ENCODE measurements around the gene UQCR11. TPM values are rescaled to one million over a fixed set of nuclear protein-coding genes. Genes with fewer than 3 reads are reported as not detected.
A peak's percentile ranks its signal among the peaks of the same experiment; 100 is the strongest.

UQCR11 gene
- polyA plus RNA-seq, 1 donor, result 124 TPM

DNA sequence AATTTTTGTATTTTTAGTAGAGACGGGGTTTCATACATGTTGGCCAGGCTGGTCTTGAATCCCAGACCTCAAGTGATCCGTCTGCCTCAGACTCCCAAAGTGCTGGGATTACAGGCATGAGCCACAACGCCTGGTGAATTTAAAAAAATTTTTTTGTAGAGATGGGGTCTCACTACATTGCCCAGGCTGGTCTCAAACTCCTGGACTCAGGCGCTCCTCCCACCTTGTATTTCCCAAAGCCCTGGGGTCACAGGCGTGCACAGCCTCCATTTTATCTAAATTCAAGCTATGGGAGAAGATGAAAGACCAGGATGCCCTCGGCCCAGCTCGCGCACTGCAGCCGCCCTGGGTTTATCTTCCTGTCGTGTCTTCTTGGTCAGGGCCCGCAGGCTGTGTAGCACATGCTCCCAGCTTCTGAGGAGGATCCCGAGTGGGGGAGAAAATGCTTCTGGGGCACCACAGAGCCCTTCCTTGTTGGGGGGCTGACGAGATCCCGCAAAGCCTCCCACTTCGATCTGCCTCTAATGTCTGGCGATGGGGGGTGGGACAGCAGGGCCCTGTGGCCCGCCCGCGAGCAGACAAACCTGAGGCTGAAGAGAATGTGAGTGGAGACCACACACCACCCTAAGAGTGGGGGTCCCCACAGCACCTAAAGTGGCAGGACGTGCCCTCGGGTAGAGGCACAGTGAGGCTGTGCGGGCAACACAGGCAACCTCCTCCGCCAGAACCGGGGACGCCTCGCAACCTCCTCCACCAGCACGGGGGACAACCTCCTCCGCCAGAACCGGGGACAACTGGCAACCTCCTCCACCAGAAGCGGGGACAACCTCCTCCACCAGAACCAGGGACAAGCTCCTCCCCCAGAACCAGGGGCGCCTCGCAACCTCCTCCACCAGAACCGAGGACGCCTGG, 31.3 kb upstream of the UQCR11 start:
- H3K36me3 ChIP-seq (ENCODE audit: control insufficient read depth, insufficient read depth, low read length), result peaks cover 58% of the 10 kb centered on the region
- no CpG with 5 or more reads among the region's 34 CpGs for WGBS (ENCODE audit: insufficient coverage, low lambda C conversion rate)
- peaks cover 18% of the 10 kb centered on the region for H3K4me1 ChIP-seq (ENCODE audit: control insufficient read depth, insufficient read depth, low read length)
- H3K9me3 ChIP-seq (ENCODE audit: control insufficient read depth, low read depth, low read length), result peaks cover 11% of the 10 kb centered on the region
- H3K4me3 ChIP-seq (ENCODE audit: low read length), result no peak overlapping the region
- DNase-seq, result no peak
- no peaks in the 10 kb centered on the region for H3K27me3 ChIP-seq (ENCODE audit: control insufficient read depth, insufficient read depth, low read length)
- no peak overlapping the region for H3K27ac ChIP-seq (ENCODE audit: low read length)

DNA sequence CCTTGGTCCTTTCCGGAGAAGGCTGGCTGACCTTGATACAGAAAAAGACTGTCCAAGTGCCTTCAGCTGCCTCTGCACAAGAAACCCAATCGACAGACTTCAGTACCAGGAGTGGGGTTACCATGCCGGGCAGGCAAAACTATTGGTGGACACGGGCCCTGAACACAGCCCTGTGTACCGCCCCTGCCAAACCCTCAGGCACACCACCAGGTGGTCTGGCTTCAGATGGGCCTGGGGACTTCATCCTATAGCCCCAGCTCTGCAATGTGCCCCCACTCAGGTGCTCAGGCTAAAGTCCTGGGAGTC, 29.6 kb upstream of the UQCR11 start:
- H3K4me1 ChIP-seq (ENCODE audit: control insufficient read depth, insufficient read depth, low read length), result peaks cover 18% of the 10 kb centered on the region
- peaks cover 13% of the 10 kb centered on the region for H3K9me3 ChIP-seq (ENCODE audit: control insufficient read depth, low read depth, low read length)
- H3K27me3 ChIP-seq (ENCODE audit: control insufficient read depth, insufficient read depth, low read length), result no peaks in the 10 kb centered on the region
- H3K27ac ChIP-seq (ENCODE audit: low read length), result no peak overlapping the region
- H3K36me3 ChIP-seq (ENCODE audit: control insufficient read depth, insufficient read depth, low read length), result peaks cover 70% of the 10 kb centered on the region
- no peak overlapping the region for H3K4me3 ChIP-seq (ENCODE audit: low read length)
- no peak for DNase-seq
- no CpG with 5 or more reads among the region's 5 CpGs for WGBS (ENCODE audit: insufficient coverage, low lambda C conversion rate)

DNA sequence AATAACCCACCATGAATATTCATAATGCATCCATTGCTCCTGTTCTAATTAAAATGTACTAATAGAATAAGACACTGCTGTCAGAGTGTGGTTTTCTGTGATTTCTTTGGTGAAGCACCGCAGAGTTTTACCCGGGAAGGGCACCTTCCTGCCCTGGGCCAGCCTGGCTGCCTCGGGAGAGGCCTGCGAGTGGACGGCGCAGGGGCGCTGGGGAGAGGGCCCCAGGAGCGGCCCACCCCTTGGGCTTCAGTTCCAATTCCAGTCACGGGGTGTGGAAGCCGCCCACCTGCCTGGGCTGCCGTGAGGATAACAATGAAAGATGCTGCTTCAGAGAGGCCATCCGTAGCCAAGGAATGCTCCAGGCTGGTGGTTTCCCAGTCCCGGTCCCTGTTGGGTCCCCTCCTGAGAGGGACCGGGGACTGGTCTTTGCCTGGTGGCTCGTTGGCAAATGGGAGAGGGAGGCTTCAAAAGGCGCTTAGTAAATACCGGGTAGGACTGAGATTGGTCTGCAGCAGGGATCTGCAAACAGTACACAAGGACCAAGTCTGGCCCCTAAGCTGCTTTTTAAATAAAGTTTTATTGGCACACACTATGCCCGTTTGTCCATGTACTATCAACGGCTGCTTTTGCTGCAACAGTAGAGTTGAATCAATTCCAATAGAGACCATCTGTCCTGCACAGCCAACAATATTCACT, 29.1 kb upstream of the UQCR11 start:
- H3K9me3 ChIP-seq (ENCODE audit: control insufficient read depth, low read depth, low read length), result peaks cover 15% of the 10 kb centered on the region
- DNase-seq, result no peak
- 80% methylated on average over 1 of the region's 19 CpGs for WGBS (ENCODE audit: insufficient coverage, low lambda C conversion rate)
- peaks cover 18% of the 10 kb centered on the region for H3K4me1 ChIP-seq (ENCODE audit: control insufficient read depth, insufficient read depth, low read length)
- H3K27me3 ChIP-seq (ENCODE audit: control insufficient read depth, insufficient read depth, low read length), result no peaks in the 10 kb centered on the region
- no peak overlapping the region for H3K4me3 ChIP-seq (ENCODE audit: low read length)
- peaks cover 71% of the 10 kb centered on the region for H3K36me3 ChIP-seq (ENCODE audit: control insufficient read depth, insufficient read depth, low read length)
- no peak overlapping the region for H3K27ac ChIP-seq (ENCODE audit: low read length)

DNA sequence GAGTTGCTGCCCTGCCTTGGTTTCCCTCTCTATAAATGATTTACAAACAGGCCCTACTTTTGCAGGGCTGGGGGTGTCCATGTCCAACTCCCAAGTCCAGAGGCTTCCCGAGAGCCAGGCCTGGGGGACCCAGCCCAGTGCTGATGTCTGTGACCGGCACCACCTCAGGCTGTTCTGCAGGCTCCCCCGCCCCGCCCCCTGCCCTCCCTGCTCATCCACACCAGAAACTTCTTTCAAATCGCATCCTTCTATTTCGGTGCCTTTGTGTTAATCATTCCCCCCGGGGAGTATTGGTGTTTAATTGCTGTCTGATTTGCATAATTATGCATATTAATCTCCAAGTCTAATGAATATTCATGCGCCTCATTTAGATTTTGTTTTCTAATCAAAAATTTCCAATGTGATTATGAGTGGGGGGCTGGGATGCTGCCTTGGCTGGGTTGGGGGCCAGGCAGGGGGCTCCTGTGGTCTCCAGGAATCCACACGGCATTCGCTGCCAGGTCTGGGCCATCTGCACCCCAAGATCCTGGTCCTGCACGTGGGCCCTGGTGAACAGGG, 28.1 kb upstream of the UQCR11 start:
- H3K27me3 ChIP-seq (ENCODE audit: control insufficient read depth, insufficient read depth, low read length), result no peaks in the 10 kb centered on the region
- no peak overlapping the region for H3K4me3 ChIP-seq (ENCODE audit: low read length)
- peaks cover 18% of the 10 kb centered on the region for H3K4me1 ChIP-seq (ENCODE audit: control insufficient read depth, insufficient read depth, low read length)
- peaks cover 64% of the 10 kb centered on the region for H3K36me3 ChIP-seq (ENCODE audit: control insufficient read depth, insufficient read depth, low read length)
- peak overlapping the region; percentile 95 for H3K27ac ChIP-seq (ENCODE audit: low read length)
- H3K9me3 ChIP-seq (ENCODE audit: control insufficient read depth, low read depth, low read length), result peaks cover 19% of the 10 kb centered on the region
- no peak for DNase-seq
- no CpG with 5 or more reads among the region's 11 CpGs for WGBS (ENCODE audit: insufficient coverage, low lambda C conversion rate)

DNA sequence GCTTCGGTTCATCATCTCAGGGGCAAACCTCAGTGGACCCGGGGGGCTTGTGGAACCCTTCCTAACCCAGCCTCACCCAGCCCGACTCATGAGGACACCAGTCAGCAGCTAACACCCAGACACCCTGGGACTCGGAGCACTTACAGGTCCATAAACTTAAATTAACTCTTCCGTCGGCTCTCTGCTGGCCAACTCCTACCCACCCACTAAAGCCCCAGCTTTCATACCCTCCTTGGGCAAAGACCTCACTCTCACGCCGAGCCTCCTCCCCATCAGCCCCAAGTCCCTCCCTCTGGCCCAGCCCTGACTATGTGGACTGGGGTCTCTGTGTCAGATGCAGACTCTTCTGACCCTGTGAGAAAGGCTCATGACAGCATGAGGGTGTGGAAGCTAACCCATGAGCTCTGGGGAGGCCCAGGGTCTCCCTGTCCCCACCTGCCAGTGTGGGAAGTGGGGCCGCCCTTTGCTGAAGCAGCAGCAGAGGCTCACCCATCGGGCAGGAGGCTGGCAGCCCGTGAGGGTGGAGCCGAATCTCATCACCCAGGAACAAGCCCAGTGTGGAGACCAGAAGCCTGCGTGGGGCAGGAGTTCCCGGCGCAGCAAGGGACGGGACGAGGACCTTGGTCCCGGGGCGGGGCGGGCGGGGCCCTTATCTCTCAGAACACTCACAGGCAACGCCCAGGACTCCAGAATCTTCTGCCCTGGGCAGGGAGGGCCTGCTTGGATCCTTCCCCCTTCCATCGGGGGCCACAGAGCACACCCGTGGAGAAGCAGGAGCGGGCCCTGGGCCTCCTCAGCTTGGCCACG, 27.4 kb upstream of the UQCR11 start:
- WGBS (ENCODE audit: insufficient coverage, low lambda C conversion rate), result no CpG with 5 or more reads among the region's 26 CpGs
- H3K27ac ChIP-seq (ENCODE audit: low read length), result peak overlapping the region; percentile 95

DNA sequence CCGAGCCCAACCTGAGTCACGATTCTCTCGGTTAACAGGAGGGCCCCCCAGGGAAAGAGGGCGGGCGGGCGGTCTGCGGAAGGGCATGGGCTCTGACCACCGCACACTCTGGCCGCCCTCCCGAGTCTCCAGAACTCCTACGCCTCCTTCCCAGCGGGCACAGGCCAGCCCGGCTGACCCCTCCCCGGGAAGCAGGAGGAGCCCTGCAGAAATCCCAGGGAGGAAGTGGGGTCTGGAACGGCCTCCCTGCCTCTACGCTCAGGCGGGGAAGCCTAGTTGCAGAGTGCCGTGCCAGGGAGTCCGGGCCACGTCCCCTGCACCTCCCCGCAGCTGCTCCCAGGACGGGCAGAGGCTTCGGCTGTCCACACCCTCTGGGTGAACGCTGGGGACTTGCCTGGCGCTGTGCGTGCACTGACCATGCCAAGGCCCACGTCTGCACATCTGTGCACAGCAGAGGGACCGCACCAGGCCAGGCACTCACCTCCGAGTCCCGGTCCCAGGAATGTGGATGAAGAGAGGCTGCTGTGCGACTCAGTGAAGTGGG, 26.4 kb upstream of the UQCR11 start:
- no CpG with 5 or more reads among the region's 31 CpGs for WGBS (ENCODE audit: insufficient coverage, low lambda C conversion rate)
- Histone ChIP-seq H3K4me1 (ENCODE audit: control insufficient read depth, insufficient read depth, low read length) (peaks cover 18% of the 10 kb centered on the region), H3K27me3 (ENCODE audit: control insufficient read depth, insufficient read depth, low read length) (no peaks in the 10 kb centered on the region), H3K9me3 (ENCODE audit: control insufficient read depth, low read depth, low read length) (peaks cover 16% of the 10 kb centered on the region), H3K4me3 (ENCODE audit: low read length) (no peak overlapping the region), H3K27ac (ENCODE audit: low read length) (no peak overlapping the region), H3K36me3 (ENCODE audit: control insufficient read depth, insufficient read depth, low read length) (peaks cover 52% of the 10 kb centered on the region)
- no peak for DNase-seq

More for the DNA sequence above, 27.4 kb upstream of the UQCR11 start:
- Histone ChIP-seq H3K9me3 (ENCODE audit: control insufficient read depth, low read depth, low read length) (peaks cover 19% of the 10 kb centered on the region), H3K27me3 (ENCODE audit: control insufficient read depth, insufficient read depth, low read length) (no peaks in the 10 kb centered on the region), H3K36me3 (ENCODE audit: control insufficient read depth, insufficient read depth, low read length) (peaks cover 61% of the 10 kb centered on the region), H3K4me1 (ENCODE audit: control insufficient read depth, insufficient read depth, low read length) (peaks cover 18% of the 10 kb centered on the region), H3K4me3 (ENCODE audit: low read length) (no peak overlapping the region)
- peak; percentile 83 to 95 for DNase-seq

DNA sequence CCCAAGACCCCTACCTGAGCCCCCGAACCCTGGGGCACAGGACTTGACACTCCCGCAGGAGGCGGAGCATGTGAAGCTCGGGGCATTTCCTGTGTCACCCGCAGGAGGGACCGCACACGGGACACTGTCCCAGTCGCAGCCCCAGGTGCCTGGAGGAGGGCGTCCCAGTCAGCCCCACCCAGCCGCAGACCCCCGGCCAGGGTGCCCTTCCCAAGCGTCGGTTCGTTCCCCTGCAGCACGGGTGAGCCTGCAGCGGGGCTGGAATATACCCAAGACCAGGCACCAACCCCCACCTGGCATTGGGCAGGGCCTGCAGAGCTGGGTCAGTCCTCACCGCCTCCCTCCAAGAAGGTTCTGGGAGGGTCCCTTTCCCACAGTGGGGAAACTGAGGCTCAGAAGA, 25.5 kb upstream of the UQCR11 start:
- H3K27me3 ChIP-seq (ENCODE audit: control insufficient read depth, insufficient read depth, low read length), result no peaks in the 10 kb centered on the region
- H3K9me3 ChIP-seq (ENCODE audit: control insufficient read depth, low read depth, low read length), result peaks cover 13% of the 10 kb centered on the region
- WGBS (ENCODE audit: insufficient coverage, low lambda C conversion rate), result no CpG with 5 or more reads among the region's 17 CpGs
- peaks cover 18% of the 10 kb centered on the region for H3K4me1 ChIP-seq (ENCODE audit: control insufficient read depth, insufficient read depth, low read length)
- DNase-seq, result no peak
- no peak overlapping the region for H3K4me3 ChIP-seq (ENCODE audit: low read length)
- no peak overlapping the region for H3K27ac ChIP-seq (ENCODE audit: low read length)
- H3K36me3 ChIP-seq (ENCODE audit: control insufficient read depth, insufficient read depth, low read length), result peaks cover 49% of the 10 kb centered on the region

DNA sequence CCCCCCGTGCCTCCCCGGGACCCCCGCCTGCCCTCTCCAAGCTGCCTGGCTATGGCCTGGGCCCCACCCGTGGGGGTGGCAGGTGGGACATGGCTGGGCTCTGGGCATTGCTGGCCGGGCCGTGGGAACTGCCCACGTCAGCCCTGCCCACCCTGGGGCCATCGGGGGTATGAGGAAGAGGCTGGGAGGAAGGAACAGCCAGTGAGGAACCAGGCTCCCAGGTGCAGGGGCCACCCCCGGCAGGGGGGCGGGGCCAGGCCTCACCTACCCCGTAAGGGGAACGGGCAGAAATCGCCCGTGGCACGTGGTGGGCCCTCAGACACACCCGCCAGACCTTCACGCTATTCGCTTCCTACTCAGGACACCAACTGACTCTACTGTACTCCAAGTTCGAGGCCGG, 24.8 kb upstream of the UQCR11 start:
- no peak overlapping the region for H3K4me3 ChIP-seq (ENCODE audit: low read length)
- no peaks in the 10 kb centered on the region for H3K27me3 ChIP-seq (ENCODE audit: control insufficient read depth, insufficient read depth, low read length)
- H3K36me3 ChIP-seq (ENCODE audit: control insufficient read depth, insufficient read depth, low read length), result peaks cover 53% of the 10 kb centered on the region
- no peak overlapping the region for H3K27ac ChIP-seq (ENCODE audit: low read length)
- DNase-seq, result no peak
- WGBS (ENCODE audit: insufficient coverage, low lambda C conversion rate), result no CpG with 5 or more reads among the region's 20 CpGs
- H3K9me3 ChIP-seq (ENCODE audit: control insufficient read depth, low read depth, low read length), result peaks cover 15% of the 10 kb centered on the region
- H3K4me1 ChIP-seq (ENCODE audit: control insufficient read depth, insufficient read depth, low read length), result peaks cover 18% of the 10 kb centered on the region

DNA sequence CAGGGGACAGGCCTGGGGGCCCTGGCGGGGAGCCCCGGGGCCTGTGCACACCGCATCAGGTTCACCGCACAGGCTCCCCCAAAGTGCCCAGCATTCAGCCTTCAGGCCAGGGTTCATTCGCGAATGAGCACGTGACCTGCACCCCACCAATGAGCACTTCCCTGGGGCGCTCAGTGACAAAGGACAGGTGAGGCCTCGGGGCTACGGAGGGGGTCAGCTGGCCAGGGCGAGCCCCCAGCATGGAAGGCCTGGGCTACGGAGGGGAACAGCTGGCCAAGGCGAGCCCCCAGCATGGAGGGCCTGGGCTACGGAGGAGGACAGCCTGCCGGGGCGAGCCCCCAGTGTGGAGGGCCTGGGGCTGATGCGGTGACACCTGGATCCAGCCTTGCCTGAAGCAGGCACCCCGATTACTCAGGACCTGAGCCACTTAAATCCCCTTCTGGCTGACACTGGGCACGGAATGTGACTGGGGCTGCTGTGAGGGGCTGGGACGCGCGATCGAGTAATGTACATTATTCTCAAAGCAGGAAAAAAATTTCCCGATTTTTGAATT, 24.1 kb upstream of the UQCR11 start:
- DNase-seq, result no peak
- Histone ChIP-seq H3K4me3 (ENCODE audit: low read length) (no peak overlapping the region), H3K4me1 (ENCODE audit: control insufficient read depth, insufficient read depth, low read length) (peaks cover 18% of the 10 kb centered on the region), H3K27me3 (ENCODE audit: control insufficient read depth, insufficient read depth, low read length) (no peaks in the 10 kb centered on the region), H3K9me3 (ENCODE audit: control insufficient read depth, low read depth, low read length) (peaks cover 16% of the 10 kb centered on the region), H3K36me3 (ENCODE audit: control insufficient read depth, insufficient read depth, low read length) (peaks cover 51% of the 10 kb centered on the region), H3K27ac (ENCODE audit: low read length) (no peak overlapping the region)
- WGBS (ENCODE audit: insufficient coverage, low lambda C conversion rate), result no CpG with 5 or more reads among the region's 24 CpGs

Data from large intestine (tissue), 3 donors.